CD4-positive, CD25-positive, alpha-beta regulatory T cell (primary cell): ENCODE measurements around the gene IL36G. TPM values are rescaled to one million over a fixed set of nuclear protein-coding genes. Genes with fewer than 3 reads are reported as not detected.
A peak's percentile ranks its signal among the peaks of the same experiment; 100 is the strongest.

Source experiments
- ATAC-seq, 2 donors: fragments of 150-1000 bp; cut with Tn5 transposase; one replicate each; pipeline ENCODE4 v1.10.0; 2021; ENCODE audit warnings: low read depth in 2 of 2, moderate number of reproducible peaks in 2 of 2, moderate library complexity in 1 of 2
- DNase-seq, 3 donors: peaks; one replicate each; pipeline versions ENCODE4 v3.0.0 to v3.0.0-alpha.2; 2012 to 2022; ENCODE audit warnings: mixed read lengths in 1 of 3
- H3K27ac ChIP-seq: one replicate; pipeline ENCODE4 v1.7.0; 2013; ENCODE audit warnings: mild to moderate bottlenecking, low read length; ENCODE audit not compliant: insufficient read depth, poor library complexity, severe bottlenecking
- H3K27me3 ChIP-seq: one replicate; pipeline ENCODE4 v1.7.0; 2013; ENCODE audit warnings: low read length; ENCODE audit not compliant: control insufficient read depth, insufficient read depth
- H3K36me3 ChIP-seq: one replicate; pipeline ENCODE4 v1.7.0; 2013; ENCODE audit warnings: mild to moderate bottlenecking, low read length, moderate library complexity; ENCODE audit not compliant: control insufficient read depth, insufficient read depth
- H3K4me1 ChIP-seq: 2 replicates; pipeline ENCODE4 v1.7.0; 2013; ENCODE audit warnings: mild to moderate bottlenecking, low read length; ENCODE audit not compliant: insufficient read depth, control insufficient read depth, poor library complexity, severe bottlenecking
- H3K4me3 ChIP-seq: one replicate; pipeline ENCODE4 v1.7.0; 2013; ENCODE audit warnings: low read depth, mild to moderate bottlenecking, low read length, moderate library complexity
- H3K9me3 ChIP-seq, 2 experiments: 1 replicate in 1 of 2; 2 replicates in 1 of 2; pipeline ENCODE4 v1.7.0; 2013; ENCODE audit warnings: low read length in 2 of 2, mild to moderate bottlenecking in 1 of 2, moderate library complexity in 1 of 2; ENCODE audit not compliant: control insufficient read depth in 2 of 2
- H3K27ac Mint-ChIP-seq, 3 donors: one replicate each; pipeline ENCODE4 v1.8.0; 2020 to 2022; ENCODE audit warnings: mild to moderate bottlenecking in 3 of 3, mixed read lengths in 3 of 3, moderate library complexity in 2 of 3
- H3K27me3 Mint-ChIP-seq: one replicate; pipeline ENCODE4 v1.8.0; 2022; ENCODE audit warnings: mild to moderate bottlenecking, mixed read lengths
- H3K36me3 Mint-ChIP-seq: one replicate; pipeline ENCODE4 v1.8.0; 2020; ENCODE audit warnings: mixed read lengths
- H3K4me1 Mint-ChIP-seq, 4 donors: one replicate each; pipeline ENCODE4 v1.8.0; 2020 to 2022; ENCODE audit warnings: mixed read lengths in 4 of 4, mild to moderate bottlenecking in 1 of 4
- H3K4me3 Mint-ChIP-seq, 4 donors: one replicate each; pipeline ENCODE4 v1.8.0; 2020 to 2022; ENCODE audit warnings: mild to moderate bottlenecking in 4 of 4, mixed read lengths in 4 of 4, moderate library complexity in 3 of 4
- H3K9me3 Mint-ChIP-seq, 7 donors: one replicate each; pipeline ENCODE4 v1.8.0; 2020 to 2022; ENCODE audit warnings: mixed read lengths in 7 of 7, mild to moderate bottlenecking in 3 of 7, moderate library complexity in 2 of 7
- polyA plus RNA-seq, 4 donors: library from polyadenylated mRNA; unstranded; fragments of 300-500 nt; fragmentation: Illumina TruSeq; gene quantifications; one replicate each; pipeline ENCODE4 v1.2.3, GENCODE V29; 2021
- total RNA-seq: library from RNA; stranded (reverse); gene quantifications from one replicate; pipeline ENCODE4 v1.2.3, GENCODE V29; 2022

Gene IL36G
- total and polyA plus RNA-seq, 5 donors from 2014 or later: not detected

DNA sequence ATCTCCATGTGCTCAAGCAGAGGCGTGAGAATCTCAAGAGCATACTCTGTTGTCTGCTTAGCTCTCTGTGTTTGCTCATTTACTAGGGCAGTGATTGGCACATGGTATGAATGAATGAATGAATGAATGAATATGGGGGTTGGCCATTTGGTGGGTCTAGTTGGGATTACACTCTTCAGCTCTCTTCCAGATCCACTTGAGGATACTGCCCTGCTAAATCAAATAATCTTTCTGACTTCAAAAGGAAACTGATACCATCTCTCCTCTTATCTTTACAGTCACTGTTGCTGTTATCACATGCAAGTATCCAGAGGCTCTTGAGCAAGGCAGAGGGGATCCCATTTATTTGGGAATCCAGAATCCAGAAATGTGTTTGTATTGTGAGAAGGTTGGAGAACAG is 1.9 kb downstream of the IL36G start:
- H3K4me3 Mint-ChIP-seq: no peak overlapping the region
- Histone ChIP-seq H3K36me3 (no peaks in the 10 kb centered on the region), H3K4me3 (no peak overlapping the region), H3K27ac (no peak overlapping the region), H3K9me3 (no peaks in the 10 kb centered on the region), H3K27me3 (peaks cover 2% of the 10 kb centered on the region), H3K4me1 (peaks cover 6% of the 10 kb centered on the region)
- H3K27me3 Mint-ChIP-seq: no peaks in the 10 kb centered on the region
- H3K9me3 Mint-ChIP-seq: no peaks in the 10 kb centered on the region
- peaks cover 7 to 33% (median 15%) of the 10 kb centered on the region in 4 donors for H3K4me1 Mint-ChIP-seq
- no peaks in the 10 kb centered on the region for H3K36me3 Mint-ChIP-seq
- DNase-seq (no peak), ATAC-seq (no peak)
- H3K27ac Mint-ChIP-seq: no peak overlapping the region

DNA sequence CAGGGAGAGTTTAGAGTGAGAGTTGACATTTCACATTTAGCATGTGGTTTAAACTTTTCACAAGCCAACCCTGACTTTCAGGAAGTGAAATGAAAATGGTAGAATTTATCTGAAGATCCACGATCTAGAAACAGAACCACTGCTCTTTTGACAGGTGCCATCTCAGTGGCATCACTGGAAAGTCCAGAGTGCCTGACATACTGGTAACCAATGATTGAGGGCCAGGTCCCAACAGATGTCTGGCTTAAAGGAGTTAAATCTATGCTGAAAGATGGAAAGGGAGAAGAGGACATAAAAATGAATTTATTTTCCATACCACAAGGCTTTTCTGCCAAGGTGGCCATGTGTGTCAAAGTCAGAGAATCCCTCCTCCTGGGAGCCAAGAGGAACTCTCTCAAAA is 2.7 kb downstream of the IL36G start:
- Mint-ChIP-seq H3K9me3 (no peaks in the 10 kb centered on the region), H3K4me3 (peak overlapping the region in 1 of 4 donors; percentile 10), H3K27ac (peak overlapping the region; percentile 3 to 84 (median 77)), H3K36me3 (no peaks in the 10 kb centered on the region), H3K27me3 (no peaks in the 10 kb centered on the region), H3K4me1 (peaks cover 11 to 40% (median 21%) of the 10 kb centered on the region in 4 donors)
- Histone ChIP-seq H3K9me3 (no peaks in the 10 kb centered on the region), H3K36me3 (no peaks in the 10 kb centered on the region), H3K27me3 (peaks cover 2% of the 10 kb centered on the region), H3K4me1 (peaks cover 12% of the 10 kb centered on the region), H3K27ac (peak overlapping the region; percentile 1), H3K4me3 (no peak overlapping the region)
- DNase-seq (no peak), ATAC-seq (no peak)

DNA sequence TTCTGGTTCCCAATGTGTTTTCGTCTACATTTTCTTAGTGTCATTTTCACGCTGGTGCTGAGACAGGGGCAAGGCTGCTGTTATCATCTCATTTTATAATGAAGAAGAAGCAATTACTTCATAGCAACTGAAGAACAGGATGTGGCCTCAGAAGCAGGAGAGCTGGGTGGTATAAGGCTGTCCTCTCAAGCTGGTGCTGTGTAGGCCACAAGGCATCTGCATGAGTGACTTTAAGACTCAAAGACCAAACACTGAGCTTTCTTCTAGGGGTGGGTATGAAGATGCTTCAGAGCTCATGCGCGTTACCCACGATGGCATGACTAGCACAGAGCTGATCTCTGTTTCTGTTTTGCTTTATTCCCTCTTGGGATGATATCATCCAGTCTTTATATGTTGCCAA is 7.3 kb downstream of the IL36G start:
- H3K4me3 Mint-ChIP-seq: peak overlapping the region in 3 of 4 donors; percentile 2 to 33 (median 14)
- DNase-seq (peak in 2 of 3 donors; percentile 63 to 77), ATAC-seq (peak; percentile 96 to 97)
- H3K27me3 Mint-ChIP-seq: peaks cover 4% of the 10 kb centered on the region
- no peaks in the 10 kb centered on the region for H3K27me3 ChIP-seq
- peak overlapping the region; percentile 52 for H3K27ac ChIP-seq
- no peaks in the 10 kb centered on the region for H3K36me3 ChIP-seq
- H3K9me3 Mint-ChIP-seq: peaks cover 0 to 11% (median 4%) of the 10 kb centered on the region in 7 donors
- no peaks in the 10 kb centered on the region for H3K36me3 Mint-ChIP-seq
- peaks cover 10 to 11% of the 10 kb centered on the region in 2 experiments for H3K9me3 ChIP-seq
- H3K4me3 ChIP-seq: no peak overlapping the region
- H3K27ac Mint-ChIP-seq: peak overlapping the region; percentile 5 to 83 (median 77)
- H3K4me1 ChIP-seq: peaks cover 16% of the 10 kb centered on the region
- peaks cover 11 to 29% (median 23%) of the 10 kb centered on the region in 4 donors for H3K4me1 Mint-ChIP-seq

DNA sequence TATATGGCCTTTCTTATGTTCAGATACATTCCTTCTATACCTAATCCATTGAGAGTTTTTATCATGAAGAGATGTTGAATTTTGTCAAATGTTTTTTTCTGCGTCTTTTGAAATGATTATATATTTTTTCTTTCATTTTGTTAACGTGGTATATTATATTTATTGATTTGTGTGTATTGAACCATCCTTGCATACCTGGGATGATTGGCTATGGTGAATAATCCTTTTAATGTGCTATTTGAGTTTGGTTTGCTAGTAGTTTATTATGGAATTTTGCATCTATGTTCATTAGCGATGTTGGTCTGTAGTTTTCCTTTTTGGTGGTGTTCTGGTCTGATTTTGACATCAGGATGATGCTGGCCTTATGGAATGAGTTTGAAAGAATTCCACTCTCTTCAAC is 11.8 kb downstream of the IL36G start:
- Mint-ChIP-seq H3K4me3 (no peak overlapping the region), H3K27me3 (peaks cover 4% of the 10 kb centered on the region), H3K27ac (no peak overlapping the region), H3K9me3 (peaks cover 3 to 29% (median 13%) of the 10 kb centered on the region in 7 donors), H3K4me1 (peaks cover 6 to 31% (median 22%) of the 10 kb centered on the region in 4 donors), H3K36me3 (peaks cover 9% of the 10 kb centered on the region)
- DNase-seq (no peak), ATAC-seq (no peak)
- no peak overlapping the region for H3K27ac ChIP-seq
- H3K4me1 ChIP-seq: peaks cover 23% of the 10 kb centered on the region
- H3K9me3 ChIP-seq: peaks cover 27 to 35% of the 10 kb centered on the region in 2 experiments
- H3K36me3 ChIP-seq: no peaks in the 10 kb centered on the region
- H3K4me3 ChIP-seq: no peak overlapping the region
- H3K27me3 ChIP-seq: no peaks in the 10 kb centered on the region

DNA sequence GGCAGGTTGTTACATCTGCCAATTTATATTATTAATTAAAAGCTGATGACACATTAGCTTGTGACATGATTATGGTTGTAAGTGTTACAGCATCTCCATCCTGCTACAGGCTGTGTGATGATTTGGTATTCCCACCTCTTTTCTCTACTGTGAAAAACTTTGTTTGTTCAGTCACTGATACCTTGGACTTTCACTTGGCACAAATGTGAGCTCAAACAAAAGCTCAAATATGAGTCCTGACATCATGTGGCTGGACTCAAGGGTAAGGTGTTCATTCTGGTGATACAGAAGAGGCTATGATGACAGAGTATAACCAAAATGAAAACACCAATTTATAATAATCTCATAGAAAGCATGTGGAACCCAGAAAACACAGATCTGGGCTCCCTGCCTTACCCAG is 16.0 kb downstream of the IL36G start:
- Mint-ChIP-seq H3K4me1 (peaks cover 18 to 47% (median 32%) of the 10 kb centered on the region in 4 donors), H3K27me3 (peaks cover 2% of the 10 kb centered on the region), H3K4me3 (peak overlapping the region in 1 of 4 donors; percentile 10), H3K9me3 (peaks cover 4 to 30% (median 15%) of the 10 kb centered on the region in 7 donors), H3K27ac (peak overlapping the region in 1 of 3 donors; percentile 97), H3K36me3 (peaks cover 9% of the 10 kb centered on the region)
- Histone ChIP-seq H3K9me3 (peaks cover 27 to 35% of the 10 kb centered on the region in 2 experiments), H3K36me3 (no peaks in the 10 kb centered on the region), H3K4me3 (no peak overlapping the region), H3K27ac (no peak overlapping the region), H3K4me1 (peaks cover 35% of the 10 kb centered on the region), H3K27me3 (no peaks in the 10 kb centered on the region)
- no peak for ATAC-seq
- no peak for DNase-seq

DNA sequence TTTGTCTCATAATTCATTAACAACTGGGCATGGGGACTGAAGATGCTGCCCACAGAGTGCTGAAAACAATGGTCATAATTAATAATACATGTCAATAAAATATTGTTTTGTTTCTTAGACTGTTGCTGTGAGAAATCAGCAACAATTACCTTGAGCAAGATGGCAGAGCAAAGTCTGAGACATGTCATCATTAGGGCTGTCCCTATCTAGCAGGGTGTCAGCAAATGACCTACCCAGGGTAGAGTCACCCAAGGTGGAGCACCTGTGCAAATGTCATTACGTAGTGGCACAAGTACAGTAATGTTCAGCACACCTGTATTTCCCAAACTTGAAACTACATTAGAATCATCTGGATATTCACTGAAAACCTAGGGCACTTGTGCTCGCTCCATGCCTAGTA is 16.8 kb downstream of the IL36G start:
- ATAC-seq (no peak), DNase-seq (no peak)
- Mint-ChIP-seq H3K27ac (peak overlapping the region; percentile 97 to 100 (median 99)), H3K36me3 (peaks cover 9% of the 10 kb centered on the region), H3K9me3 (peaks cover 5 to 32% (median 14%) of the 10 kb centered on the region in 7 donors), H3K4me3 (peak overlapping the region in 1 of 4 donors; percentile 10), H3K27me3 (no peaks in the 10 kb centered on the region), H3K4me1 (peaks cover 18 to 47% (median 33%) of the 10 kb centered on the region in 4 donors)
- Histone ChIP-seq H3K36me3 (no peaks in the 10 kb centered on the region), H3K4me3 (no peak overlapping the region), H3K9me3 (peaks cover 22 to 36% of the 10 kb centered on the region in 2 experiments), H3K4me1 (peaks cover 35% of the 10 kb centered on the region), H3K27me3 (no peaks in the 10 kb centered on the region), H3K27ac (no peak overlapping the region)

DNA sequence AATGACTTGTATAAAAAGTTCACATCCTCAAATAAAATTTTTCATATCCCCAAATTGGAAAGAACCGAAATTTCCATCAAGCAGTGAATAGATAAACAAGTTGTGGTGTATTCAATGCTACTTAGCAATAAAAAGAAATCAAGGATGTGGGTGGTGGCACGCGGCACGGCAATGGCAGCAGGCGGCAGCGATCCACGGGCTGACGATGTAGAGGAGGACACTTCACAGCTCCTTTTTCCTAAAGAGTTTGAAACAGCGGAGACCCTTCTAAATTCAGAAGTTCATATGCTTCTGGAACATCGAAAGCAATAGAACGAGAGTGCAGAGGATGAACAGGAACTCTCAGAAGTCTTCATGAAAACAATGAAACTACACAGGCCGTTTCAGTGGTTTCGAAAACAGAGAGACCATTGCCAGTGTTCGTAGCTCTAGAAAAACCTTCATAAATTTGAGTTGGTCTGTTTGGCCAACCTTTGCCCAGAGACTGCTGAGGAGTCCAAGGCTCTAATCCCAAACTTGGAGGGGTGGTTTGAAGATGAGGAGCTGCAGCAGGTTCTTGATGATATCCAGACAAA is 17.6 kb downstream of the IL36G start:
- Mint-ChIP-seq H3K27me3 (no peaks in the 10 kb centered on the region), H3K36me3 (peaks cover 9% of the 10 kb centered on the region), H3K4me3 (peak overlapping the region; percentile 73 to 90 (median 80)), H3K4me1 (peaks cover 18 to 47% (median 33%) of the 10 kb centered on the region in 4 donors), H3K27ac (peak overlapping the region; percentile 97 to 100 (median 99)), H3K9me3 (peaks cover 2 to 35% (median 17%) of the 10 kb centered on the region in 7 donors)
- peaks cover 35% of the 10 kb centered on the region for H3K4me1 ChIP-seq
- DNase-seq (peak in 2 of 3 donors; percentile 39 to 73), ATAC-seq (peak in 1 of 2 donors; percentile 20)
- peaks cover 23 to 38% of the 10 kb centered on the region in 2 experiments for H3K9me3 ChIP-seq
- H3K36me3 ChIP-seq: no peaks in the 10 kb centered on the region
- peak overlapping the region; percentile 66 for H3K27ac ChIP-seq
- peak overlapping the region; percentile 67 for H3K4me3 ChIP-seq
- H3K27me3 ChIP-seq: no peaks in the 10 kb centered on the region
